HEK293T (cell line): ENCODE data around the gene KDM5C.

Source experiments
- CTCF ChIA-PET: fragments of 350-600 bp; formaldehyde crosslinking; extraction: SDS; loops from one replicate; lab custom pipeline; 2021; ENCODE audit warnings: antibody characterized with exemption, inconsistent platforms; lab: Yijun Ruan, JAX
- POLR2A ChIA-PET: fragments of 350-600 bp; formaldehyde crosslinking; extraction: SDS; loops from one replicate; lab custom pipeline; 2020; ENCODE audit warnings: antibody characterized with exemption, inconsistent platforms; lab: Yijun Ruan, JAX
- DNase-seq: peaks from one replicate; pipeline ENCODE4 v3.0.0; 2012; ENCODE audit warnings: mixed read lengths; ENCODE audit errors: extremely low spot score
- ARNT ChIP-seq: fragments of 450-650 bp; IDR thresholded peaks from 2 replicates; pipeline ENCODE4 v1.6.1; 2017; ENCODE audit warnings: mild to moderate bottlenecking
- BHLHE40 ChIP-seq: fragments of 450-650 bp; IDR thresholded peaks from 2 replicates; pipeline ENCODE4 v1.6.1; 2016; ENCODE audit warnings: mild to moderate bottlenecking, moderate library complexity, borderline replicate concordance
- CTBP1 ChIP-seq: fragments of 450-650 bp; IDR thresholded peaks from 2 replicates; pipeline ENCODE4 v1.6.1; 2016; ENCODE audit warnings: borderline replicate concordance
- ELF4 ChIP-seq: fragments of 450-650 bp; IDR thresholded peaks from 2 replicates; pipeline ENCODE4 v1.6.1; 2017; ENCODE audit warnings: antibody characterized with exemption
- FOXA1 ChIP-seq: fragments of 450-650 bp; IDR thresholded peaks from 2 replicates; pipeline ENCODE4 v1.6.1; 2016; ENCODE audit warnings: mild to moderate bottlenecking
- FOXK2 ChIP-seq: fragments of 450-650 bp; IDR thresholded peaks from 2 replicates; pipeline ENCODE4 v1.6.1; 2016; ENCODE audit warnings: mild to moderate bottlenecking
- FOXM1 ChIP-seq: fragments of 450-650 bp; IDR thresholded peaks from 2 replicates; pipeline ENCODE4 v1.6.1; 2017; ENCODE audit warnings: mild to moderate bottlenecking, borderline replicate concordance
- HDGF ChIP-seq: fragments of 450-650 bp; IDR thresholded peaks from 2 replicates; pipeline ENCODE4 v1.6.1; 2017; ENCODE audit warnings: antibody characterized with exemption, borderline replicate concordance
- L3MBTL2 ChIP-seq: fragments of 450-650 bp; conservative IDR thresholded peaks from 2 replicates; pipeline ENCODE4 v1.6.1; 2016; ENCODE audit warnings: mild to moderate bottlenecking
- LEF1 ChIP-seq: fragments of 450-650 bp; IDR thresholded peaks from 2 replicates; pipeline ENCODE4 v1.6.1; 2017; ENCODE audit warnings: mild to moderate bottlenecking, borderline replicate concordance
- NFRKB ChIP-seq: fragments of 450-650 bp; IDR thresholded peaks from 2 replicates; pipeline ENCODE4 v1.6.1; 2016; ENCODE audit warnings: mild to moderate bottlenecking, moderate library complexity
- SP1 ChIP-seq: fragments of 450-650 bp; IDR thresholded peaks from 2 replicates; pipeline ENCODE4 v1.6.1; 2017
- SUZ12 ChIP-seq: fragments of 450-650 bp; IDR thresholded peaks from 2 replicates; pipeline ENCODE4 v1.6.1; 2016; ENCODE audit warnings: mild to moderate bottlenecking
- TARDBP ChIP-seq: fragments of 450-650 bp; IDR thresholded peaks from 2 replicates; pipeline ENCODE4 v1.6.1; 2016
- ZNF384 ChIP-seq: fragments of 450-650 bp; IDR thresholded peaks from 2 replicates; pipeline ENCODE4 v1.6.1; 2016
- TF ChIP-seq, protein P1 (sequence below): fragments of 450-650 bp; IDR thresholded peaks from 2 replicates; pipeline ENCODE4 v1.6.1; 2016

KDM5C gene

DNA sequence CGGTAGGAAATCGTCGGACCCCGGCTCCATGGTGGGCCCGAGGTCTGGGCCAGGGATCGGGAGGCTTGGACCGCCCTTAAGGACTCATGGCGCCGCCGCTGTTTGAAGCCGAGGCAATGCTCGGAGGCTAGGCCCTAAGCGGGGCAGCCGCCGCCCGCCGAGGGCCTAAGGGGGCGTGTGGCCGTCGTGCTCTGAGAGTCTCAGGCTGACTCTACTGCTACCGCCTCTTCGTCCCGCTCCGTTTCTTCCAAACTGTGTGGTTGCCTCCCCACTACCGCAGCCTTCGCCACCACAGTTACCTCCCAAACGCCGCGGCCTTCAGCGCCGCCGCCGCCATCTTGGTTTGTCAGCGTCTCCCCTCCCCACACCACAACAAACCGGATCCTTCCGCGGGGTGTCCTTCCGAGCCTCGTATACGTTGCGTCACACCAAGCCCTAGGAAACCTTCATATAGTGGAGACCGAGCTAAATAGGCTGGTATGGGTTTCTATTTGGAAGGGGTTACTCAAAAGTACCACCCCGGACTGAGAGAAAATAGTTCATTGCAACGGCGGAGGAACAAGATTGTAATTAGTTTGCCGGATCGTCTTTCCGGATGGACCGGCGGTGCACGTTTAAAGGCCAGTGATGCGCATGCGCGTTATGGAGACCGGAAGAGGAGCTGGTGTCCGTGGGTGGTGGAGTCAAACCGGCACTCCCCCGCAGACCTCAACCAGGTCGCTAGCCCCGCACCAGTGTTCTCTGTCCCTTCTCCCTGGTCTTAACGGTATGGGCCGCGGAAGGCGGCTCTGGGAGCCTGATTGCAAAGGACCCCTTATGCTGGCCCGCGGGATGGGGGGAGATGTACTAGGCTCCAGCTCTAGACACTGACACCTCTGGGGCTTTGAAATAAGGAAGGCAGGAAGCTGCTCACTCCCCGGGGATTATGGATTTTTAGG is at the start of gene KDM5C:
Gene KDM5C (minus strand): TSS at position 348 of the 938 bp plus-strand sequence. CDS start 318 bp downstream, at position 30.
- peak; percentile 98 for DNase-seq
- no peak for TF ChIP-seq BHLHE40
- TF ChIP-seq CTBP1 = peak; percentile 7; the same call in 1 of the 2 replicates
- TF ChIP-seq NFRKB = peak; percentile 100
- TF ChIP-seq ELF4 = peak; percentile 65
- no peak for TF ChIP-seq FOXA1
- TF ChIP-seq HDGF = no peak
- no peak for TF ChIP-seq LEF1
- no peak for TF ChIP-seq SUZ12
- TF ChIP-seq L3MBTL2 = peak; percentile 45; the same call in 1 of the 2 replicates
- TF ChIP-seq SP1 = no peak
- peak; percentile 68; the same call in 1 of the 2 replicates for TF ChIP-seq FOXK2
- ChIA-PET CTCF (interaction anchor here (0.6 to 0.9 kb wide), 2 partner anchors 19 to 97 kb away, joined by 4 to 5 read pairs; no protein-coding TSS in a partner anchor), POLR2A (interaction anchor here (0.7 to 1.9 kb wide), 26 partner anchors 9 to 198 kb away, joined by 3 to 10 read pairs (median 4); partner anchors contain the start of genes IQSEC2, RIBC1, SMC1A and TSPYL2)

DNA sequence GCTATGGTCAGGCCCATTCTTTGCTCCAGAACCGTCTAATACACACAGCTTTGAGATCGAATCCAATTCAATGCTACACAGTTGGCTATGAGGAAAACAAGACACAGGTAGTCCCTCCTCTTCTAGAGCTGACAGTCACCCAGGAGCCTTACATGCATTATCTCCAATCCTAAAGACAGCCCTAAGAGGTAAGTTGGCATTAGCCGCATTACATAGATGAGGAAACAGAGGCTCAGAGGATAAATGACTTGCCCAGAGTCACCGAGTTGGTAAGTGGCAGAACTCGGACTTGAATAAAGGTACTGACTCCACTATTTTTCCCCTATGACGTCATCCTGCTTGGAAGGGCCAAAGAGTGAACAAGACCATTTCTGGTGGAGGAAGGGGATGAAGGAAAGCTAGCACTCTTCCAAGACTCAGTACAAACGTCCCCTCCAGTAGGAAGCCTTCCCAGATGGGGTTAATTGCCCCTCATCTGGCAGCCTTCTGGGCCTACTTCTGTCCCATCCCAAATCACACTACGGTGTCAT is 47.9 kb upstream of the KDM5C start:
- POLR2A ChIA-PET = interaction anchor here (1.1 kb wide), 1 partner anchor 9 kb away, joined by 3 read pairs; the partner anchor contains the start of gene IQSEC2
- CTCF ChIA-PET = no interaction called here

DNA sequence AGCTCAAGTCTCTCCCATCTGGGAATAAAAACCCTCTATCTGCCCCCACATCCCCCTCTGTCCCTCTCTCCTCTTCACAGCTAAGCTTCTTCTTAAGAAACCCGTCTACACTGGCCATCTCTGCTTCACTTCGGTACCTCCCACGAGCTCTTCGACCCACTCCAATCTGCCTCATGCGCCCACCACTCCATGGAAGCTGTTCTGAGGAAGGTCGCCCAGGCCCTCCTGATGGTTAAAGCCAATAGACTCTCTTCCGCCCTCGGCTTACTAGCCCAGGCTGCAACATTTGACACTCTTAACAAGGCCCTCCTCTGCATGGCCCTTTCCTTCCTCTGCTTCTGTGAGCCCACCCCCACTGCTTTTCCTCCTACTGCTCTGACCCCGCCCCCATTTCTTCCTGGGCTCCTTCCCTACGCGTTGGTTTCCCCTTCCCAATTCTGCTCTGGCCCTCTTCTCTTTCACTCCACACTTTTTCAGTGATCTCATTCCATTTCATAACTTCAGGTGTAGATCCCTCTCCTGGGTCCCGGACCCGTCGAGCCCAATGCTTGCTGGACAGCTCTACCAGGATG is 44.6 kb upstream of the KDM5C start:
- POLR2A ChIA-PET = no interaction called here
- TF ChIP-seq CTBP1 (no peak), ELF4 (no peak), ZNF384 (no peak), FOXA1 (no peak), LEF1 (no peak), SP1 (no peak)
- TF ChIP-seq, protein P1, sequence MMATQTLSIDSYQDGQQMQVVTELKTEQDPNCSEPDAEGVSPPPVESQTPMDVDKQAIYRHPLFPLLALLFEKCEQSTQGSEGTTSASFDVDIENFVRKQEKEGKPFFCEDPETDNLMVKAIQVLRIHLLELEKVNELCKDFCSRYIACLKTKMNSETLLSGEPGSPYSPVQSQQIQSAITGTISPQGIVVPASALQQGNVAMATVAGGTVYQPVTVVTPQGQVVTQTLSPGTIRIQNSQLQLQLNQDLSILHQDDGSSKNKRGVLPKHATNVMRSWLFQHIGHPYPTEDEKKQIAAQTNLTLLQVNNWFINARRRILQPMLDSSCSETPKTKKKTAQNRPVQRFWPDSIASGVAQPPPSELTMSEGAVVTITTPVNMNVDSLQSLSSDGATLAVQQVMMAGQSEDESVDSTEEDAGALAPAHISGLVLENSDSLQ = no peak
- CTCF ChIA-PET = interaction anchor here (0.7 kb wide), 1 partner anchor 47 kb away, joined by 3 read pairs; no protein-coding TSS in a partner anchor
- no peak for DNase-seq

More for the DNA sequence above, 47.9 kb upstream of the KDM5C start:
- DNase-seq = no peak
- no peak for TF ChIP-seq BHLHE40
- TF ChIP-seq LEF1 = no peak
- TF ChIP-seq CTBP1 = no peak
- no peak for TF ChIP-seq ELF4
- no peak for TF ChIP-seq HDGF
- no peak for TF ChIP-seq SP1
- TF ChIP-seq FOXK2 = no peak
- TF ChIP-seq L3MBTL2 = no peak
- TF ChIP-seq, protein P1 = no peak
- no peak for TF ChIP-seq ARNT
- no peak for TF ChIP-seq TARDBP

DNA sequence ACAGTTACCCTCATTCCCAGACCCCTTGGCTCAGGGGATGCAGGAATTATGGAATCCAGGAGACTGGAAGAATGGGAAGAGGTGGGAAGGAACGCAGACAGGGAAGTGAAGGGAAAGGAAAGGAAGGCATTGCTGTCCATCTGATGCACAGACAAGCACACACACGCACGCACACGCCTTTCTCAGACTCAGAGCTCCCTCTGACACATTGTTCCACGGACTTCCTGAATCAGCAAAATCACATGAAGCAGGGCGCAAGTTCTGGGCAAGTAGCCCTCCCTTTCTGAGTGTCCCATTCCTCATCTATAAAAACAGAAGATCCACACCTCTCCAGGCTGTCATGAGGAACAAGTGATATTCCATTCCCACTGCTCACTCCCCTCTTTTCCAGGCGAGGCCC is 43.2 kb upstream of the KDM5C start:
- POLR2A ChIA-PET = no interaction called here
- CTCF ChIA-PET = no interaction called here
- TF ChIP-seq ARNT = no peak
- TF ChIP-seq SP1 = no peak
- no peak for TF ChIP-seq FOXA1
- TF ChIP-seq SUZ12 = no peak
- TF ChIP-seq CTBP1 = no peak
- no peak for TF ChIP-seq TARDBP
- TF ChIP-seq HDGF = no peak
- TF ChIP-seq ZNF384 = no peak
- TF ChIP-seq ELF4 = no peak
- no peak for DNase-seq

DNA sequence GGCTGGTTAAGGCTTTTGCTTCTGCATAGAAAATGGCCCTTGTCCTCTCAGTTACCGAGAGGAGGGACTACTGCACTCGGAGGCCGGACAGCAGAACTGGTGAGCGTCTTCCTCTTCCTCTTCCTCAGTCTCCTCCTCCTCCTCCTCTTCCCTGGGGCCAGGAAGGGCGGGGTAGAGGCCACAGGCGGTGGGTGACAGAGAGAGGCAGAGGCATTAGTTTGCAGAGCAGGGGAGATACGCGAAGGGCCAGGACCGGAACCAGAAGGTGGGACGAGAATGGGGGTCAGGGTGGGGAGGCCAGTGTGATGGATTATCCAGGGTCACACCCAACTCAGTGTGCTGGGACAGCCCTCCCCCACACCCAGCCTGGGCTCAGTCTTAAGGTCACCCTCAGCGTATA is 41.9 kb upstream of the KDM5C start:
- ChIA-PET POLR2A (no interaction called here), CTCF (no interaction called here)
- no peak for DNase-seq
- no peak for TF ChIP-seq BHLHE40
- TF ChIP-seq ARNT = no peak
- no peak for TF ChIP-seq HDGF
- no peak for TF ChIP-seq TARDBP
- no peak for TF ChIP-seq SUZ12
- no peak for TF ChIP-seq FOXM1
- no peak for TF ChIP-seq FOXA1
- TF ChIP-seq, protein P1 = no peak
- no peak for TF ChIP-seq ZNF384
- no peak for TF ChIP-seq LEF1
- TF ChIP-seq ELF4 = no peak
